ENCODE results near the gene ATXN7L3.

Gene ATXN7L3

DNA sequence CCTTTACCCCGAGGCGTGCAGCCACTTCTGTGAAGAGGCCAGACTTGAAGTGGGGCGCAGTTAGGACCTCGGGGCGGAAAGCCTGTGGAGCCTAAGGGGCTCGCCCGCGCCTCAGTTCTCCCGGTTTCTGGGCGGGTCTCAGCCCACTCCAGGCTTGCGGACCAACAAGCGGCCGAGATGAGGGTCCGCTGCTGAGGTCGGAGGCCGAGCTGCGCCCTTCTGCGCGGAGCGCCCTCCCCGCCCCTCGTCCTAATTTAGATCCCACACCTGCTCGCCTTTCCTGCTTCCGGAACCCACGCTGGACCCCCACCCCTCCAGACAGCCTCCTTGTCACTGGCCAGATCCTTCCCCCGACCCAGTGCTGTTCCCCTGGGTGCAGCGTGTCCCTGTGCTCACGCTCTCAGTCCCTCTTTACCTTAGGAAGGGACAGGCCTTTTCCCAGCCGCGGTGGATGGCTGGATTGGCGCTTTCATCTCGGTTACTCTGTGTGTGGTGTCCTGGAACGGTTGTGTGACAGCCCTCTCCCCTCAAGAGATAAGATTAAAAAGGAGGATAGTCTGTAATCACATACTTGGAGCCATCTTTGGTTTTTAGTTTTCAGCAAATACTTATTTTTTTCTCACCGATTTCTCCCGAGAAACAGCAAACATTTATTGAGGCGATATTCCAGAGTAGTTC is 933 bp upstream of the ATXN7L3 start (continued):
- TF ChIP-seq, protein P1, sequence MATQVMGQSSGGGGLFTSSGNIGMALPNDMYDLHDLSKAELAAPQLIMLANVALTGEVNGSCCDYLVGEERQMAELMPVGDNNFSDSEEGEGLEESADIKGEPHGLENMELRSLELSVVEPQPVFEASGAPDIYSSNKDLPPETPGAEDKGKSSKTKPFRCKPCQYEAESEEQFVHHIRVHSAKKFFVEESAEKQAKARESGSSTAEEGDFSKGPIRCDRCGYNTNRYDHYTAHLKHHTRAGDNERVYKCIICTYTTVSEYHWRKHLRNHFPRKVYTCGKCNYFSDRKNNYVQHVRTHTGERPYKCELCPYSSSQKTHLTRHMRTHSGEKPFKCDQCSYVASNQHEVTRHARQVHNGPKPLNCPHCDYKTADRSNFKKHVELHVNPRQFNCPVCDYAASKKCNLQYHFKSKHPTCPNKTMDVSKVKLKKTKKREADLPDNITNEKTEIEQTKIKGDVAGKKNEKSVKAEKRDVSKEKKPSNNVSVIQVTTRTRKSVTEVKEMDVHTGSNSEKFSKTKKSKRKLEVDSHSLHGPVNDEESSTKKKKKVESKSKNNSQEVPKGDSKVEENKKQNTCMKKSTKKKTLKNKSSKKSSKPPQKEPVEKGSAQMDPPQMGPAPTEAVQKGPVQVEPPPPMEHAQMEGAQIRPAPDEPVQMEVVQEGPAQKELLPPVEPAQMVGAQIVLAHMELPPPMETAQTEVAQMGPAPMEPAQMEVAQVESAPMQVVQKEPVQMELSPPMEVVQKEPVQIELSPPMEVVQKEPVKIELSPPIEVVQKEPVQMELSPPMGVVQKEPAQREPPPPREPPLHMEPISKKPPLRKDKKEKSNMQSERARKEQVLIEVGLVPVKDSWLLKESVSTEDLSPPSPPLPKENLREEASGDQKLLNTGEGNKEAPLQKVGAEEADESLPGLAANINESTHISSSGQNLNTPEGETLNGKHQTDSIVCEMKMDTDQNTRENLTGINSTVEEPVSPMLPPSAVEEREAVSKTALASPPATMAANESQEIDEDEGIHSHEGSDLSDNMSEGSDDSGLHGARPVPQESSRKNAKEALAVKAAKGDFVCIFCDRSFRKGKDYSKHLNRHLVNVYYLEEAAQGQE (tag by site-specific recombination; IDR thresholded peaks at IDR 0.05), result no peak
- 0 out of 2 replicates have a peak, but pooled peaks have one; percentile 35 for TF ChIP-seq BCL11B (tag by site-specific recombination; IDR thresholded peaks at IDR 0.05; ENCODE audit: low read depth)
- TF ChIP-seq, protein P2, sequence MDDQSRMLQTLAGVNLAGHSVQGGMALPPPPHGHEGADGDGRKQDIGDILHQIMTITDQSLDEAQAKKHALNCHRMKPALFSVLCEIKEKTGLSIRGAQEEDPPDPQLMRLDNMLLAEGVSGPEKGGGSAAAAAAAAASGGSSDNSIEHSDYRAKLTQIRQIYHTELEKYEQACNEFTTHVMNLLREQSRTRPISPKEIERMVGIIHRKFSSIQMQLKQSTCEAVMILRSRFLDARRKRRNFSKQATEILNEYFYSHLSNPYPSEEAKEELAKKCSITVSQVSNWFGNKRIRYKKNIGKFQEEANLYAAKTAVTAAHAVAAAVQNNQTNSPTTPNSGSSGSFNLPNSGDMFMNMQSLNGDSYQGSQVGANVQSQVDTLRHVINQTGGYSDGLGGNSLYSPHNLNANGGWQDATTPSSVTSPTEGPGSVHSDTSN (CRISPR knock-in tag; IDR thresholded peaks at IDR 0.05), result peak; percentile 17; the same call in 1 of the 2 replicates
- 0 out of 2 replicates have a peak, but pooled peaks have one; percentile 18 for TF ChIP-seq GLI4 (tag by site-specific recombination; IDR thresholded peaks at IDR 0.05)
- TF ChIP-seq ZNF600 (tag by site-specific recombination; IDR thresholded peaks at IDR 0.05), result peak; percentile 83
- TF ChIP-seq ZNF624 (tag by site-specific recombination; IDR thresholded peaks at IDR 0.05), result no peak
- TF ChIP-seq ZNF211 (tag by site-specific recombination; IDR thresholded peaks at IDR 0.05; ENCODE audit: low read depth), result no peak
- no peak for TF ChIP-seq ZNF585B (tag by site-specific recombination; IDR thresholded peaks at IDR 0.05)
- TF ChIP-seq ZNF114 (tag by site-specific recombination; IDR thresholded peaks at IDR 0.05), result no peak
- TF ChIP-seq SP7 (tag by site-specific recombination; IDR thresholded peaks at IDR 0.05), result peak; percentile 46; the same call in 1 of the 2 replicates

DNA sequence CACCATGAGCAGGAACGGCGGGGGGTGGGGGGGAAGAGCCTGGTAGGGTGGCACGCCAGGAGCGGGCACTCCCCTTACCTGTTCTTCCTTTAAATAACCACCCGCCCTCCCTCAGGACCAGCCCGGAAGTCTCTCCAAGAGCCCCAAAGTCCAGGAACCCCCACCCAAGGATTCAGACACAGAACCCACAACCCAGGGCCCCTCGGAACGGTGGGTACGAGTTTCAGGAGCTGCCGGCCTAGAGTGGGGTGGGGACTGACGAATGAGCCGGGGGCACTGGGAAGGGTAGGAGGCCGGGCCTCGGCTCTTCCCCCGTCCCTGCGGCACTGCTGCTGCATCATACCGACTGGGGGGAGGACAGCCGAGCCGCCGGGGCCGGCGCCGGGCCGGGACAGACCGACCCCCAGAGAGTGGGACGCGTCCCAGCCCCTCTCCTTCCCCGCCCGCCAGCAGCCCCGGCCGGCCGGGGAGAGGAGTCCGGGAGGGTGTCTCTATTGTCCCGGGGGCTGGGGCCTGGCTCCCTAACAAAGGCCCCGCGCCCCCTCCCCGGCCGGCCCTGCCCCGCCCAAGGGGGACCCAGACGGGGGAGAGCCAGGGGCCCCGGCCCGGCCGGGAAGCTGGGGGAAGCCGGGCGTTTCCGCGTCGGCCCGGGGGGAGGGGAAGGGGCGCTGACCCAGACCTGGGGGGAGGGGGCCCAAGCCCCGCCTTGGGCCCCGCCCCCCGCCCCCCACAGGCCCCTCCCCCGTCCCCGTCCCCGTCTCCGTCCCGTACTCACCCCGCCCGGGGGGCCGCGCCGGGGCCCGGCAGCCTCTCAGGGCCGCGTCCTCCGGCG is 747 bp downstream of the ATXN7L3 start:
- Histone ChIP-seq H3K36me3 (ENCODE audit: control insufficient read depth in 2 of 2, insufficient read depth in 1 of 2, low read length in 2 of 2) (peaks cover 8 to 40% of the 10 kb centered on the region in 2 experiments; a peak in 2 of 3 replicates), H3K9me3 (ENCODE audit: control insufficient read depth, insufficient read depth, low read depth, low read length) (no peaks in the 10 kb centered on the region), H3K4me3 (ENCODE audit: low read depth, low read length) (peak overlapping the region; percentile 72), H3K4me1 (ENCODE audit: control insufficient read depth, insufficient read depth, low read length) (peaks cover 5% of the 10 kb centered on the region), H3K27ac (ENCODE audit: extremely low read depth, low read depth, low read length) (peak overlapping the region; percentile 88)
- POLR2A ChIA-PET, result interaction anchor here (0.6 to 4.9 kb wide), 11 partner anchors 10 to 116 kb away, joined by 3 to 46 read pairs (median 4); partner anchors contain the start of genes HDAC5, RUNDC3A and TMUB2
- CTCF ChIA-PET, result interaction anchor here (0.6 to 2.1 kb wide), 4 partner anchors 13 to 151 kb away, joined by 4 to 8 read pairs (median 5); partner anchors contain the start of gene TMUB2
- TF ChIP-seq ZNF37A (tag by site-specific recombination; IDR thresholded peaks at IDR 0.05), result no peak
- TF ChIP-seq, protein P3, sequence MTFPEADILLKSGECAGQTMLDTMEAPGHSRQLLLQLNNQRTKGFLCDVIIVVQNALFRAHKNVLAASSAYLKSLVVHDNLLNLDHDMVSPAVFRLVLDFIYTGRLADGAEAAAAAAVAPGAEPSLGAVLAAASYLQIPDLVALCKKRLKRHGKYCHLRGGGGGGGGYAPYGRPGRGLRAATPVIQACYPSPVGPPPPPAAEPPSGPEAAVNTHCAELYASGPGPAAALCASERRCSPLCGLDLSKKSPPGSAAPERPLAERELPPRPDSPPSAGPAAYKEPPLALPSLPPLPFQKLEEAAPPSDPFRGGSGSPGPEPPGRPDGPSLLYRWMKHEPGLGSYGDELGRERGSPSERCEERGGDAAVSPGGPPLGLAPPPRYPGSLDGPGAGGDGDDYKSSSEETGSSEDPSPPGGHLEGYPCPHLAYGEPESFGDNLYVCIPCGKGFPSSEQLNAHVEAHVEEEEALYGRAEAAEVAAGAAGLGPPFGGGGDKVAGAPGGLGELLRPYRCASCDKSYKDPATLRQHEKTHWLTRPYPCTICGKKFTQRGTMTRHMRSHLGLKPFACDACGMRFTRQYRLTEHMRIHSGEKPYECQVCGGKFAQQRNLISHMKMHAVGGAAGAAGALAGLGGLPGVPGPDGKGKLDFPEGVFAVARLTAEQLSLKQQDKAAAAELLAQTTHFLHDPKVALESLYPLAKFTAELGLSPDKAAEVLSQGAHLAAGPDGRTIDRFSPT (tag by site-specific recombination; IDR thresholded peaks at IDR 0.05), result peak; percentile 86
- TF ChIP-seq ZEB2 (tag by site-specific recombination; IDR thresholded peaks at IDR 0.05), result peak; percentile 28; the same call in 1 of the 2 replicates
- no peak for TF ChIP-seq ZNF324 (tag by site-specific recombination; IDR thresholded peaks at IDR 0.05)
- TF ChIP-seq SP7 (tag by site-specific recombination; IDR thresholded peaks at IDR 0.05), result 0 out of 2 replicates have a peak, but pooled peaks have one; percentile 19
- peak; percentile 52; the same call in 1 of the 2 replicates for TF ChIP-seq ZBTB20 (tag by site-specific recombination; IDR thresholded peaks at IDR 0.05)
- 0 out of 2 replicates have a peak, but pooled peaks have one; percentile 41 for TF ChIP-seq KLF16 (tag by site-specific recombination; IDR thresholded peaks at IDR 0.05)
- TF ChIP-seq, protein P4, sequence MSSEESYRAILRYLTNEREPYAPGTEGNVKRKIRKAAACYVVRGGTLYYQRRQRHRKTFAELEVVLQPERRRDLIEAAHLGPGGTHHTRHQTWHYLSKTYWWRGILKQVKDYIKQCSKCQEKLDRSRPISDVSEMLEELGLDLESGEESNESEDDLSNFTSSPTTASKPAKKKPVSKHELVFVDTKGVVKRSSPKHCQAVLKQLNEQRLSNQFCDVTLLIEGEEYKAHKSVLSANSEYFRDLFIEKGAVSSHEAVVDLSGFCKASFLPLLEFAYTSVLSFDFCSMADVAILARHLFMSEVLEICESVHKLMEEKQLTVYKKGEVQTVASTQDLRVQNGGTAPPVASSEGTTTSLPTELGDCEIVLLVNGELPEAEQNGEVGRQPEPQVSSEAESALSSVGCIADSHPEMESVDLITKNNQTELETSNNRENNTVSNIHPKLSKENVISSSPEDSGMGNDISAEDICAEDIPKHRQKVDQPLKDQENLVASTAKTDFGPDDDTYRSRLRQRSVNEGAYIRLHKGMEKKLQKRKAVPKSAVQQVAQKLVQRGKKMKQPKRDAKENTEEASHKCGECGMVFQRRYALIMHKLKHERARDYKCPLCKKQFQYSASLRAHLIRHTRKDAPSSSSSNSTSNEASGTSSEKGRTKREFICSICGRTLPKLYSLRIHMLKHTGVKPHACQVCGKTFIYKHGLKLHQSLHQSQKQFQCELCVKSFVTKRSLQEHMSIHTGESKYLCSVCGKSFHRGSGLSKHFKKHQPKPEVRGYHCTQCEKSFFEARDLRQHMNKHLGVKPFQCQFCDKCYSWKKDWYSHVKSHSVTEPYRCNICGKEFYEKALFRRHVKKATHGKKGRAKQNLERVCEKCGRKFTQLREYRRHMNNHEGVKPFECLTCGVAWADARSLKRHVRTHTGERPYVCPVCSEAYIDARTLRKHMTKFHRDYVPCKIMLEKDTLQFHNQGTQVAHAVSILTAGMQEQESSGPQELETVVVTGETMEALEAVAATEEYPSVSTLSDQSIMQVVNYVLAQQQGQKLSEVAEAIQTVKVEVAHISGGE (tag by site-specific recombination; conservative IDR thresholded peaks at IDR 0.05; ENCODE audit: low read depth), result peak; percentile 87
- TF ChIP-seq SP2 (tag by site-specific recombination; IDR thresholded peaks at IDR 0.05), result peak; percentile 44
- 0 out of 2 replicates have a peak, but pooled peaks have one; percentile 18 for TF ChIP-seq ZNF600 (tag by site-specific recombination; IDR thresholded peaks at IDR 0.05)
- TF ChIP-seq SALL2 (tag by site-specific recombination; IDR thresholded peaks at IDR 0.05; ENCODE audit: borderline replicate concordance), result no peak
- TF ChIP-seq, protein P5, sequence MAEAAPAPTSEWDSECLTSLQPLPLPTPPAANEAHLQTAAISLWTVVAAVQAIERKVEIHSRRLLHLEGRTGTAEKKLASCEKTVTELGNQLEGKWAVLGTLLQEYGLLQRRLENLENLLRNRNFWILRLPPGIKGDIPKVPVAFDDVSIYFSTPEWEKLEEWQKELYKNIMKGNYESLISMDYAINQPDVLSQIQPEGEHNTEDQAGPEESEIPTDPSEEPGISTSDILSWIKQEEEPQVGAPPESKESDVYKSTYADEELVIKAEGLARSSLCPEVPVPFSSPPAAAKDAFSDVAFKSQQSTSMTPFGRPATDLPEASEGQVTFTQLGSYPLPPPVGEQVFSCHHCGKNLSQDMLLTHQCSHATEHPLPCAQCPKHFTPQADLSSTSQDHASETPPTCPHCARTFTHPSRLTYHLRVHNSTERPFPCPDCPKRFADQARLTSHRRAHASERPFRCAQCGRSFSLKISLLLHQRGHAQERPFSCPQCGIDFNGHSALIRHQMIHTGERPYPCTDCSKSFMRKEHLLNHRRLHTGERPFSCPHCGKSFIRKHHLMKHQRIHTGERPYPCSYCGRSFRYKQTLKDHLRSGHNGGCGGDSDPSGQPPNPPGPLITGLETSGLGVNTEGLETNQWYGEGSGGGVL (tag by site-specific recombination; IDR thresholded peaks at IDR 0.05), result peak; percentile 54; the same call in 1 of the 2 replicates
- 0 out of 2 replicates have a peak, but pooled peaks have one; percentile 32 for TF ChIP-seq KLF10 (tag by site-specific recombination; IDR thresholded peaks at IDR 0.05)
